NCI-H146 (cell line): Measurements from ENCODE around the gene FBXO41.

Source experiments
- DNase-seq: peaks from one replicate; lab custom pipeline; 2025; lab: John Stamatoyannopoulos, UW

The FBXO41 gene

GRCh38 chr2:73260338-73260984 is 23.8 kb downstream of the FBXO41 start:
- DNase-seq, result no peak

- DNase-seq, result no peak
These were observed 24.5 kb downstream of the FBXO41 start for GRCh38 chr2:73259704-73260337.

- DNase-seq, result no peak
These were observed 25.0 kb downstream of the FBXO41 start for GRCh38 chr2:73259276-73259675.

DNA sequence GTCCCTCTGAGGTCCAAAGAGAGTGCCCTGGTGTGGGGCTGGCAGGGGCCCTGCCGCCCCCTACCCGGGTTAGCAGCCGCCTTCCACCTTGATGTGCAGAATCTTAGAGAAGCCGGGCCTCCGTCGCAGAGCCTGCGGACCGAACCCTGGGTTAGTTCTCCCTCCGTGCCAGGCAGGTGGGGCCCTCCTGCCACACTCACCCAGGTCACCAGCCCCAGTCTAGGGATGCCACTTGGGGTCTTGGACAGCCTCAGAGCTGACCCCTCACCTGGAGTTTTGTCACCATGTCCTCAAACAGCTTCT is 25.4 kb downstream of the FBXO41 start:
- no peak for DNase-seq

- DNase-seq, result no peak
These were observed 25.9 kb downstream of the FBXO41 start for GRCh38 chr2:73258186-73258912.

DNA sequence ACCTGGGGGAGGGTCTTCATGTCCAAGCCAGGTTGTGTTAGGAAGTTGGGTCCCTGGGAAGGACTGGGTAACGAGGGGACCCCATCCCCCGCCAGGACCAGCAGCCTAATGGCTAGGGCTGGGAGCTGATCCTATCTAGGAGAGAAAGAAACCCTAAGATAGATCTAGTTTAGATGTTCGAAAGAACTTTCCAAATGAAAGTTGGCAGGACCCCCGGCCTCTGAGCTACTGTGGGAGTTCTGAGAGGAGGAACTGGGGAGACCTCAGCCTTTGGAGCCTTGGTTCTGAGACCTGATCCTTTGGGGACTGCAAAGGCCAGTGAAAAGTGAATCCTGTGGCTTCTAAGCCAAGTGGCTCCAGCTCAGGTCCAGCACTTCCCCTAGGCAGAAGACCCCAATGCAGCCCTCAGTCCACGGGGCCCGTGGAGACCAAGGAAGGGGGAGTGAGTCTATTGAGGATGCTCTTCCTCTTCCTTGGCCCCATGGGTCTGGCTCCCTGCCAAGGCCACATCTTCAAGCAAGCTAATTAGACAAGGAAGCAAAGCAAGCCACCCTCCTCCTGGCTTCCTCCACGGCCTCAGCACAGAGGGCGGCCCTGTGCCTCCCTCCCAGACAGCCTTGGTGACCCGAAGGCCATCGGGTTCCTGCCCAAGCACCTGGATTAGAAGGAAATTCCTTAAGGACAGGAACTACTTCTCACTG is 26.7 kb downstream of the FBXO41 start:
- no peak for DNase-seq

GRCh38 chr2:73257021-73257420 is 27.3 kb downstream of the FBXO41 start:
- DNase-seq, result no peak

DNA sequence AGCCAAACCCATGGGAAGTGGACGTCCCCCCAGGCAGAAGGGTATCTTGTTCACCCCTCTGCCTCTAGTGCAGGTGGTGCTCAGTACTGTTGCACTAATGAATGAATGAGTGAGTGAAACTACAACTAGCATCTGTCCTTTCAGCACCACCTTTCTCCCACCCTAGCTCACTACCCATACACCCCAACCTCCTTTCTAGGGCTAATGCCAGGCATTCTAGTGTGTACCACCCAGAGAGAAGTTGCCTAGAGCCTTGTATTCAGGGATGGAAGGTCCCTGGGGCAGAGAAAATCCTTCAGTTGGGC is 27.7 kb downstream of the FBXO41 start:
- DNase-seq, result no peak

- DNase-seq, result no peak
These were observed 28.2 kb downstream of the FBXO41 start for GRCh38 chr2:73255907-73256617.

DNA sequence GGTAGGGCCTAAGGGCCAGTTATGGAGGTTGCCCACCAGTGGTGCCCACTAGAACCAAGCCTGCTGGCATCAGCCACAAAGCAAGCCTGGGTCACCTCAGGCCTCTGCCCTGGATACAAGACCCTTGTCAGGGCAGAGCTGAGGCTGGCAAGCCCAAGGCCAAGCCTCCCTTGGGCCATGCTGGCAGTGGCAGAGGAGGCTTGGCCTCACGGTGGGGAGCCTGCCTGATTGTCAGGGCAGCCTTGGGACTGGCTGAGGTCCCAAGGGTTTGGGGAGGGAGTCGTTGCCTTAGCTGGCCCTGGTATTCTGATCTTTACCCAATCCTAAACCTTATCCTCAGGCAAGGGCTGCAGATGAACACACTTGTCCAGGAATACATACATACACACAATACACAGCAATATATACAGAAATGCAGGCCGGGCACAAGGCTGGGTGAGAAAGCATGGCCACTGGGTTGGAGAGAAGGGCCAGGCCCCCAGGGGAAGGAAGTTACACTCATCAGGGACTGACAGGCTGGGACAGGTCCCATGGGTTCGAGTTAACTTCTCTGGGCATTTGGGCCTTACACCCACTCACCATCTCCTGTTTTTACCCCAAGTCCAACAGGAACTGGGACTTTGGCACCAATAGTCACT is 29.2 kb downstream of the FBXO41 start:
- no peak for DNase-seq

GRCh38 chr2:73254343-73255006 is 29.8 kb downstream of the FBXO41 start:
- no peak for DNase-seq

- no peak for DNase-seq
These were observed 30.4 kb downstream of the FBXO41 start for GRCh38 chr2:73253901-73254300.

GRCh38 chr2:73253400-73253799 is 30.9 kb downstream of the FBXO41 start:
- no peak for DNase-seq

GRCh38 chr2:73252238-73253027 is 31.8 kb downstream of the FBXO41 start:
- DNase-seq, result no peak

GRCh38 chr2:73250872-73251846 is 33.1 kb downstream of the FBXO41 start:
- DNase-seq, result no peak

- no peak for DNase-seq
These were observed 34.6 kb downstream of the FBXO41 start for GRCh38 chr2:73249636-73250035.

DNA sequence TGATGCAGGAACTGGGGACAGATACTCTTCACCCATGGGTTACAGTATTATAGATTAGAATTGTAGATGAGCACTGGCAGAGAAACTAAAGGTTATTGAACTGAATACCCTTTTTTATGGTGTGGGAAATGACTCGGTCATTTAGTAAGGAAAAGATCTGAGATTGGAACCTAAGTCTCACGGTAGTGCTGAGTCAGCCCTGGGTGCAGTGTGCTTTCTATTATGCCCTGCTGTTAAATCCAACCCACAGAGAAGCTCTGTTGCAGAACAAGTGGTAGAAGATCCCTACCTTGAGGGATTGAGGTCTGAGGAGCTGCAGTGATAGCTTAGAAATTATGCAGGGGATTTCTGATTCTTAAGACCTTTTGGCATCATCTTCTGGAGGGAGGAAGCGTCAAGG is 37.4 kb downstream of the FBXO41 start:
- no peak for DNase-seq

DNA sequence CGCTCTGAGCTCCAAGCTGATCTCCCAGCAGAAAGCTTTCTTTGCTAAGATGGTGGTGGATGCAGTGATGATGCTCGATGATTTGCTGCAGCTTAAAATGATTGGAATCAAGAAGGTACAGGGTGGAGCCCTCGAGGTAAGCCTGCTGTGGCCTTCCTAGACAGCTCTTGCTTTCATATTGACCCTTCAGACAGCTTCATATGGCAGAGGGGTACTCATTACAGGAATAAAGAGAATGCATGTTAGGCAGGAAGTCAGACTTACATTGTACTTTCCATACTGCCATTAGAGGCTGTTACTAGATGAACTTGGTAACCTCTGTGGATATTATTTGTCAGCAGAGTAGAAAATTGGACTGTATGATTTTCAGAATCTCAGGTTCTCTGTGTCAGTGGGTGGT is 39.7 kb downstream of the FBXO41 start:
- no peak for DNase-seq

DNA sequence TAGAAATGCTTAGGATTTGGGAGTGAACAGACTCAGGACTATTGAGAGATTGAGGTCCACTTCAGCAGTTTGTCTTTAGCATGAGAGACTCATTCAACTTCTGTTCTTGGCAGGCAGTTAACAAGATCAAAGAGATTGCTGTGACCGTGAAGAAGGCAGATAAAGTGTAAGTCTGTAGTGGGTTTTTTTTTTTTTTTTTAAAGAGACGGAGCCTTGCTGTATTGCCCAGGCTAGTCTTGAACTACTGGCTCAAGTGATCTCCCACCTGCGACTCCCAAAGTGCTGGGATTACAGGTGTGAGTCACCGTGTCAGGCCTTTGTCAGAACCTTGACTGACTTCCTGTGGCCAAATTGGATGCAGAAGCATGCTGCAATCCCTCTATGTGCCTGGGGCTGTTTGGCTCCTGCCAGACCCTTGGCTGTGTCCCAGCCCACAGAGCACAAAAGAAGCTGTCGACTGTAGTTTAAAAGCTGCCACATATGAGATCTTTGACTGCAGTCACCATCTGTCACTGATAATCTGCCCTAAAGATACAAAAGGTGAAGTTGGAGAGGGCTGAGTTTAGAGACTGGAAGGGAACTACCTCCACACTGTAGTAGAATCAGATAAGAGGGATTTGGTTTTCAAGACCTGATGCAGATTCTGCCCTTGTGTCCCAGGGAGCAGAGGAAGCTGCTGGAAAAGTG is 40.3 kb downstream of the FBXO41 start:
- no peak for DNase-seq
